Activated naive CD4-positive, alpha-beta T cell (primary cell): ENCODE results near the gene SPEN.

ENCODE experiments used
- DNase-seq, 4 experiments: peaks; one replicate each; lab custom pipeline; 2025; lab: John Stamatoyannopoulos, UW

SPEN gene

GRCh38 chr1:15989776-15990175 lies 142.3 kb downstream of the SPEN start:
- no peak for DNase-seq
